Chondrocyte (in vitro differentiated cells): ENCODE data around the gene CNNM2. TPM values are rescaled to one million over a fixed set of nuclear protein-coding genes. Genes with fewer than 3 reads are reported as not detected.
A peak's percentile ranks its signal among the peaks of the same experiment; 100 is the strongest.

Experiments used
- DNase-seq: peaks from one replicate; pipeline ENCODE4 v3.0.0; 2021; ENCODE audit warnings: mixed read lengths, low spot score
- H3K27ac Mint-ChIP-seq: one replicate; pipeline ENCODE4 v1.8.0; 2021; ENCODE audit warnings: mild to moderate bottlenecking, moderate library complexity, mixed read lengths; ENCODE audit not compliant: unreplicated experiment
- H3K27me3 Mint-ChIP-seq: 2 replicates; pipeline ENCODE4 v1.8.0; 2021; ENCODE audit warnings: low read depth, mixed read lengths
- H3K36me3 Mint-ChIP-seq: 2 replicates; pipeline ENCODE4 v1.8.0; 2021; ENCODE audit warnings: low read depth, mixed read lengths
- H3K4me1 Mint-ChIP-seq: 2 replicates; pipeline ENCODE4 v1.8.0; 2021; ENCODE audit warnings: low read depth, mild to moderate bottlenecking, mixed read lengths
- H3K4me3 Mint-ChIP-seq: one replicate; pipeline ENCODE4 v1.8.0; 2021; ENCODE audit warnings: mild to moderate bottlenecking, moderate library complexity, mixed read lengths; ENCODE audit not compliant: unreplicated experiment
- H3K9me3 Mint-ChIP-seq: 2 replicates; pipeline ENCODE4 v1.8.0; 2021; ENCODE audit warnings: low read depth, mixed read lengths
- total RNA-seq: library from RNA; stranded (reverse); gene quantifications from 3 replicates; pipeline ENCODE4 v1.2.1, GENCODE V29; 2021
- TF ChIP-seq, protein P1 (sequence below): fragments of 200-600 bp; sonication (generic); IDR thresholded peaks from 2 replicates; pipeline ENCODE4 v1.5.0; 2021; ENCODE audit warnings: antibody characterized with exemption, mild to moderate bottlenecking, moderate library complexity

The CNNM2 gene
- total RNA-seq, 1 donor from 2014 or later: 36.8 TPM

DNA sequence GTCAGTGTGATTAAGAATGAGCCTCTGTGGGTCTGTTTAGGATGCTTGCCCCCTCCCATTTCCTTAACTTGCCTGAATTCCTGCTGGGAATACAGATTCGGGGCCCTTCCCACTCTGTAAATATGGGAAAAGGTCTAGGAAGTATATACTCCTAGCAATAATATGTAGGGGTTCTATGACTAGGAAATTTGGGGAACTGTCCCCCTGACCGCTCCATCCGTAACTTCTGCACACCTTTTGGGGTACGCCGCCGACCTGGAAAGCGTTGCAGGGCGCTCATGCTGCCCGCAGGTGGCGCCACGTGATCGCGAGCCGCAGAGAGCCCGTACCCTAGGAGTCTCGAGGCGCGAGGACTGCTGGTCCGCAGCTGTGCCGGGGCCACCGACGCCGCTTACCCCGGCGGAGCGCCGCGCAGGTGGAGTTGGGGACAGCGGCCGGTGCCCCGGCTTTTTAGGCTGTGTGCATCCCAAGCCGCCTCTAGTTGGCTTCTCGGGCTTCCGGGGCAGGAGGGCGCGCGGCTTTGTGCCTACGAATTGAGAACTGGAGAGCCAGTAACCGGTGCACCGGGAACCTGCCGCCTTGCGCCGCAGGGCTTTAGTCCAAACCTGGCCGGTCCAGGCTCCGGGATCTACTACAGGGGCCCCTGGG lies 656 bp upstream of the CNNM2 start:
- H3K36me3 Mint-ChIP-seq: peaks cover 4% of the 10 kb centered on the region
- peaks cover 51% of the 10 kb centered on the region for H3K4me1 Mint-ChIP-seq
- TF ChIP-seq, protein P1, sequence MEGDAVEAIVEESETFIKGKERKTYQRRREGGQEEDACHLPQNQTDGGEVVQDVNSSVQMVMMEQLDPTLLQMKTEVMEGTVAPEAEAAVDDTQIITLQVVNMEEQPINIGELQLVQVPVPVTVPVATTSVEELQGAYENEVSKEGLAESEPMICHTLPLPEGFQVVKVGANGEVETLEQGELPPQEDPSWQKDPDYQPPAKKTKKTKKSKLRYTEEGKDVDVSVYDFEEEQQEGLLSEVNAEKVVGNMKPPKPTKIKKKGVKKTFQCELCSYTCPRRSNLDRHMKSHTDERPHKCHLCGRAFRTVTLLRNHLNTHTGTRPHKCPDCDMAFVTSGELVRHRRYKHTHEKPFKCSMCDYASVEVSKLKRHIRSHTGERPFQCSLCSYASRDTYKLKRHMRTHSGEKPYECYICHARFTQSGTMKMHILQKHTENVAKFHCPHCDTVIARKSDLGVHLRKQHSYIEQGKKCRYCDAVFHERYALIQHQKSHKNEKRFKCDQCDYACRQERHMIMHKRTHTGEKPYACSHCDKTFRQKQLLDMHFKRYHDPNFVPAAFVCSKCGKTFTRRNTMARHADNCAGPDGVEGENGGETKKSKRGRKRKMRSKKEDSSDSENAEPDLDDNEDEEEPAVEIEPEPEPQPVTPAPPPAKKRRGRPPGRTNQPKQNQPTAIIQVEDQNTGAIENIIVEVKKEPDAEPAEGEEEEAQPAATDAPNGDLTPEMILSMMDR: peak; percentile 100
- H3K27me3 Mint-ChIP-seq: no peaks in the 10 kb centered on the region
- no peaks in the 10 kb centered on the region for H3K9me3 Mint-ChIP-seq
- DNase-seq: peak; percentile 93
- H3K27ac Mint-ChIP-seq: peak overlapping the region; percentile 97
- peak overlapping the region; percentile 90 for H3K4me3 Mint-ChIP-seq

DNA sequence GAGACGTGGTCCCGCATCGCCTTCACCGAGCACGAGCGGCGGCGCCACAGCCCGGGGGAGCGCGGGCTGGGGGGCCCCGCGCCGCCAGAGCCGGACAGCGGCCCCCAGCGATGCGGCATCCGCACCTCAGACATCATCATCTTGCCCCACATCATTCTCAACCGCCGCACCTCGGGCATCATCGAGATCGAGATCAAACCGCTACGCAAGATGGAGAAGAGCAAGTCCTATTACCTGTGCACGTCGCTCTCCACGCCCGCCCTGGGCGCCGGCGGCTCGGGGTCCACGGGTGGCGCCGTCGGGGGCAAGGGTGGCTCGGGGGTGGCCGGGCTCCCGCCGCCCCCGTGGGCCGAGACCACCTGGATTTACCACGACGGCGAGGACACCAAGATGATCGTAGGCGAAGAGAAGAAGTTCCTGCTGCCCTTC lies 737 bp downstream of the CNNM2 start:
- H3K4me3 Mint-ChIP-seq: peak overlapping the region; percentile 90
- no peak for DNase-seq
- no peak overlapping the region for H3K27ac Mint-ChIP-seq
- no peaks in the 10 kb centered on the region for H3K27me3 Mint-ChIP-seq
- peaks cover 65% of the 10 kb centered on the region for H3K4me1 Mint-ChIP-seq
- TF ChIP-seq, protein P1: peak; percentile 54
- H3K9me3 Mint-ChIP-seq: no peaks in the 10 kb centered on the region
- peaks cover 5% of the 10 kb centered on the region for H3K36me3 Mint-ChIP-seq

DNA sequence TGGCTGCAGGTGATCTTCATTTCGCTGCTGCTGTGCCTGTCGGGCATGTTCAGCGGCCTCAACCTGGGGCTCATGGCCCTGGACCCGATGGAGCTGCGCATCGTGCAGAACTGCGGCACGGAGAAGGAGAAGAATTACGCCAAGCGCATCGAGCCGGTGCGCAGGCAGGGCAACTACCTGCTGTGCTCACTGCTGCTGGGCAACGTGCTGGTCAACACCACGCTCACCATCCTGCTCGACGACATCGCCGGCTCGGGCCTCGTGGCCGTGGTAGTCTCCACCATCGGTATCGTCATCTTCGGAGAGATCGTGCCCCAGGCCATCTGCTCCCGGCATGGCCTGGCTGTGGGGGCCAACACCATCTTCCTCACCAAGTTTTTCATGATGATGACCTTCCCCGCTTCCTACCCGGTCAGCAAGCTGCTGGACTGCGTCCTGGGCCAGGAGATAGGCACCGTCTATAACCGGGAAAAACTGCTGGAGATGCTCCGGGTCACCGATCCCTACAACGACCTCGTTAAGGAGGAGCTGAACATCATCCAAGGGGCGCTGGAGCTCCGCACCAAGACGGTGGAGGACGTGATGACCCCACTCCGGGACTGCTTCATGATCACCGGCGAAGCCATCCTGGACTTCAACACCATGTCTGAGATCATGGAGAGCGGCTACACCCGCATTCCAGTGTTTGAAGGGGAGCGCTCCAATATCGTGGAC lies 1.3 kb downstream of the CNNM2 start:
- H3K27ac Mint-ChIP-seq: peak overlapping the region; percentile 67
- H3K4me1 Mint-ChIP-seq: peaks cover 70% of the 10 kb centered on the region
- DNase-seq: peak; percentile 91
- H3K27me3 Mint-ChIP-seq: no peaks in the 10 kb centered on the region
- TF ChIP-seq, protein P1: no peak
- peaks cover 5% of the 10 kb centered on the region for H3K36me3 Mint-ChIP-seq
- H3K4me3 Mint-ChIP-seq: peak overlapping the region; percentile 90
- H3K9me3 Mint-ChIP-seq: no peaks in the 10 kb centered on the region

DNA sequence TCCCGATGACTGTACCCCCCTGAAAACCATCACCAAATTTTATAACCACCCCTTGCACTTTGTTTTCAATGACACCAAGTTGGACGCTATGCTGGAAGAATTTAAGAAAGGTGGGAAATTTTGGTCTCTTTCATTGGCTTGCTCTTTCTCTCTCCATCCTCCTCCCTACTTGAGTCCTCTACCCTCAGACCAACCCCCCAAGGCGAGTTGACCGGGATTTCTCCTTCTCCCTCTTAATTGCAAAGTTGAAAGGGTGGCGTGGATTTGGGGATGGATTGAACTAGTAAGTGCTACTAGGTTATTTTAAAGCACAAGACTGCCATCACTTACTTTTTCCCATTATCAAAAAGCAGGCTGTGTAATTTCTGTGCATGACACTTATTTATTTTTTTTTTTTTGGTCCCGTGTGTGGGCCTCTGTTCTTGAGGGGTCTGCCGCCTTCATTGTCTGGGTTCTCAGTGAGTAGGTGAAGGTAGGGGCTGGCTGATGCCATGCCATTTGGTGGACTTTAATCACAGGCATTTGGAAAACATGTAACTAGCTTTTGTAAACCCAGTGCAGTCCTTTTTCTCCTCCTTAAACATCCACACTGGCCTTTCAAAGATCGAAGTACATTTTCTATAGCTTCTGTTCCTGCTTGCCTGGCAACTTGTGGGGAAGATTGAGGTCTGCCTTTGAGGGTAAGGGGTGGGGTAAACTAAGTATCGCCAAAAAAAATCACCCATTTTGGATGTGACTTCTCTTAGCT lies 2.1 kb downstream of the CNNM2 start:
- peak overlapping the region; percentile 68 for H3K27ac Mint-ChIP-seq
- peaks cover 2% of the 10 kb centered on the region for H3K36me3 Mint-ChIP-seq
- H3K4me3 Mint-ChIP-seq: peak overlapping the region; percentile 90
- H3K9me3 Mint-ChIP-seq: no peaks in the 10 kb centered on the region
- TF ChIP-seq, protein P1: no peak
- no peak for DNase-seq
- H3K27me3 Mint-ChIP-seq: no peaks in the 10 kb centered on the region
- peaks cover 70% of the 10 kb centered on the region for H3K4me1 Mint-ChIP-seq

DNA sequence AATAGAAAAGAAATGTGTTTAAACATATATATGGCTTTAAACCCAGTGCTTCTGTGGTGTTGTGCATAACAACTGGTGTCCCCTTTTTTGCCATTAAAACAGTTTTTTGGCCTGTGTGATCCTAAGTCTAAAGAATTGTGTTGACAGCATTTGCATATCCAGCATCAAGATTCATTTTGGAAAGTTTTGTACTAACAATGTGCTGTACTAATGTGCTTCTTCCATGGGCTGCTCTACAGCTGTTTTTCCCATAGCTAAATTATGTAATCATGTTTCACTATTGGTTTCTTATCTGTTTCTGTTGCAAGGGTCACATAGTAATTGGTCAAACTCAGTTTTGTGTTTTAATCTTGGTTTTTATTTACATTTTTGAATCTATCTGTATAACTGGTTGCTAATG lies 5.5 kb downstream of the CNNM2 start:
- Mint-ChIP-seq H3K27me3 (no peaks in the 10 kb centered on the region), H3K36me3 (peaks cover 5% of the 10 kb centered on the region), H3K4me3 (peak overlapping the region; percentile 90), H3K27ac (no peak overlapping the region), H3K4me1 (peaks cover 58% of the 10 kb centered on the region), H3K9me3 (no peaks in the 10 kb centered on the region)
- TF ChIP-seq, protein P1: no peak
- DNase-seq: no peak
